Stimulated activated naive CD8-positive, alpha-beta T cell treated with anti-CD3 and anti-CD28 coated beads, Interleukin-15, Interleukin-2, amounts not matched to agents 100 ng/mL and 50 ng/mL, for 24 hours (primary cell): ENCODE results near the gene TSPAN5.

Experiments
- H3K27ac Mint-ChIP-seq: one replicate; pipeline ENCODE4 v1.8.0; 2021; ENCODE audit warnings: mild to moderate bottlenecking, mixed read lengths
- H3K27me3 Mint-ChIP-seq: one replicate; pipeline ENCODE4 v1.8.0; 2021; ENCODE audit warnings: mixed read lengths
- H3K36me3 Mint-ChIP-seq: one replicate; pipeline ENCODE4 v1.8.0; 2021; ENCODE audit warnings: low read depth, mixed read lengths
- H3K4me1 Mint-ChIP-seq: one replicate; pipeline ENCODE4 v1.8.0; 2021; ENCODE audit warnings: low read depth, mixed read lengths
- H3K4me3 Mint-ChIP-seq: one replicate; pipeline ENCODE4 v1.8.0; 2021; ENCODE audit warnings: mild to moderate bottlenecking, mixed read lengths
- H3K9me3 Mint-ChIP-seq: one replicate; pipeline ENCODE4 v1.8.0; 2021; ENCODE audit warnings: mixed read lengths

Gene TSPAN5

GRCh38 chr4:98685225-98686042 lies 27.0 kb upstream of the TSPAN5 start:
- no peak overlapping the region for H3K4me3 Mint-ChIP-seq
- no peak overlapping the region for H3K27ac Mint-ChIP-seq
- H3K36me3 Mint-ChIP-seq: no peaks in the 10 kb centered on the region

GRCh38 chr4:98682719-98683118 lies 24.3 kb upstream of the TSPAN5 start:
- Mint-ChIP-seq H3K36me3 (no peaks in the 10 kb centered on the region), H3K27ac (no peak overlapping the region), H3K4me1 (peaks cover 19% of the 10 kb centered on the region), H3K9me3 (no peaks in the 10 kb centered on the region), H3K4me3 (no peak overlapping the region), H3K27me3 (no peaks in the 10 kb centered on the region)

More at GRCh38 chr4:98685225-98686042, 27.0 kb upstream of the TSPAN5 start:
- H3K9me3 Mint-ChIP-seq: peaks cover under 1% of the 10 kb centered on the region
- no peaks in the 10 kb centered on the region for H3K27me3 Mint-ChIP-seq
- H3K4me1 Mint-ChIP-seq: peaks cover 41% of the 10 kb centered on the region

- peaks cover 4% of the 10 kb centered on the region for H3K4me1 Mint-ChIP-seq
- H3K27me3 Mint-ChIP-seq: no peaks in the 10 kb centered on the region
- no peaks in the 10 kb centered on the region for H3K9me3 Mint-ChIP-seq
- no peak overlapping the region for H3K27ac Mint-ChIP-seq
- no peaks in the 10 kb centered on the region for H3K36me3 Mint-ChIP-seq
- H3K4me3 Mint-ChIP-seq: no peak overlapping the region
These were observed 22.4 kb upstream of the TSPAN5 start for GRCh38 chr4:98680806-98681205.

GRCh38 chr4:98679738-98680137 lies 21.3 kb upstream of the TSPAN5 start:
- no peaks in the 10 kb centered on the region for H3K9me3 Mint-ChIP-seq
- no peak overlapping the region for H3K27ac Mint-ChIP-seq
- H3K27me3 Mint-ChIP-seq: no peaks in the 10 kb centered on the region
- no peaks in the 10 kb centered on the region for H3K36me3 Mint-ChIP-seq
- H3K4me3 Mint-ChIP-seq: no peak overlapping the region
- no peaks in the 10 kb centered on the region for H3K4me1 Mint-ChIP-seq

GRCh38 chr4:98677799-98678198 lies 19.4 kb upstream of the TSPAN5 start:
- H3K27ac Mint-ChIP-seq: no peak overlapping the region

DNA sequence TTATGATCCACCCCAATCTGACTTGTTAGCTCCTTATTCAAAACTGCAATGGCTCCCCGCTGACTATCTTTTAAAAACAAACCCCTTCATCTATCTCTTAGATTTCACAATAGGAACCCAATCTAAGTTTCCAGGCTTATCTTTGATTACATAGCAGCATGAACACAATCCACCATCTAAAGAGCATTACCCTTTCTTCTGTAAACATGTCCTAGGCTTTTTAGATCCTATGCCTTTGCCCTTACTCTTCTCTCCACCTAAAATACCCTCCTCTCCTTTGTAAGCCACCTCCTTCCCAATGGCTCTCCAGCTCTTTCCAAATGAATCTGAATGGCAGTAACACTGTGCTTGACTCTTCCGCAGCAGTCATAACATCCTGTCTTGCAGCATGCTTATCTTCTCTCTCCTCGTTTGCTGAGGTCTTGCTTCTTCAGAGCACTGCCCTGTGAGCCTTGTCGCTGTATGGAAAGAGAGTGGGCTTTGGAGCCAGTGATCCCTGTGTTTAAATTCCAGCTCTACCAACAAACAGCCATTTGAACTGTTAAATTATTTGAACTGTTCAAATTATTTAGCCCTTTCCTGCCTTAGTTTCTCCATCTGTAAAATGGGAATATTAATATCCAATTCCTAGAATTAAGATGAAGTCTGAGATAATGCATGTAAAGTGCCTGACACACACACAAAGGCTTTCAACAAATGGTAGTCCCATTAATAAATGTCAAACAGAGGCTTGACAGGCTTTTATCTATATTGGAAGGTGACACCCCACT lies 16.2 kb upstream of the TSPAN5 start:
- Mint-ChIP-seq H3K9me3 (no peaks in the 10 kb centered on the region), H3K27me3 (peaks cover 3% of the 10 kb centered on the region), H3K4me3 (no peak overlapping the region), H3K36me3 (no peaks in the 10 kb centered on the region), H3K4me1 (peaks cover 17% of the 10 kb centered on the region), H3K27ac (no peak overlapping the region)

More at GRCh38 chr4:98677799-98678198, 19.4 kb upstream of the TSPAN5 start:
- H3K9me3 Mint-ChIP-seq: no peaks in the 10 kb centered on the region
- no peaks in the 10 kb centered on the region for H3K27me3 Mint-ChIP-seq
- H3K36me3 Mint-ChIP-seq: no peaks in the 10 kb centered on the region
- peaks cover 12% of the 10 kb centered on the region for H3K4me1 Mint-ChIP-seq
- H3K4me3 Mint-ChIP-seq: no peak overlapping the region

GRCh38 chr4:98673978-98674377 lies 15.6 kb upstream of the TSPAN5 start:
- H3K36me3 Mint-ChIP-seq: no peaks in the 10 kb centered on the region
- no peak overlapping the region for H3K27ac Mint-ChIP-seq
- peaks cover 17% of the 10 kb centered on the region for H3K4me1 Mint-ChIP-seq
- no peaks in the 10 kb centered on the region for H3K9me3 Mint-ChIP-seq
- peaks cover 3% of the 10 kb centered on the region for H3K27me3 Mint-ChIP-seq
- no peak overlapping the region for H3K4me3 Mint-ChIP-seq

GRCh38 chr4:98673288-98673644 lies 14.9 kb upstream of the TSPAN5 start:
- Mint-ChIP-seq H3K4me1 (peaks cover 17% of the 10 kb centered on the region), H3K9me3 (no peaks in the 10 kb centered on the region), H3K36me3 (no peaks in the 10 kb centered on the region), H3K27me3 (peaks cover 3% of the 10 kb centered on the region), H3K4me3 (peak overlapping the region; percentile 35), H3K27ac (peak overlapping the region; percentile 51)

DNA sequence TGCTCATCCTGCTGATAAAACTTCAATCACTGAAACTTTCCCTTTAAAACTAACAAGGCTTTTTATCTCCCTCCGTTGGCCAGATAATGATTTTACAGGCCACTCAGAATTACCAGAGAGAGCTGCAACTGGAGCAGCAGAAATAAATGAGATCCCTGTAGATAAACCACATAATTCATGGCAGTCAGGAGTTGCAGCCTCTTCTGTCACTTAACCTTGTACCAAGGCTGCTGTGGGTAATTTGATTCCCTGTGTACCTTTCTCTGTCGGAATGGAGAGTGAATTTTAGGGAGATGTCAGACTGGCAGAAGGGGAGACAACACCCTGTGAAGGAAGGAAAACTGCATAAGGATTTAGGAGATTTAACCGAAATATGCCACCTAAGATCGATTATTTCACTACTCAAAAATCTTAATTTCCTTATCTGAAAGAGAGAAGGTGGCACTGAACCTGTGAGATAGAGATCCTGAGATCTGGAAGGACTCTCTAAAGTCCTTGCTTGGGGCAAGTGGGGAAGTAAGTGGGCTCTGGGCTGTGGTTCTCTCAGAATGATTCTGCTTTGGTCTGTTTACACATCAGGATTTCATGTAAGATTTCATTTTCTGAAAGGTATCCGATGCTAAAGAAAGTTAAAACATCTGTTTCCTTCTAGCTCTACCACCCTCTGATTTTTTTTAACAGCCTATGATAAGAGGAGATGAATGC lies 14.3 kb upstream of the TSPAN5 start:
- no peaks in the 10 kb centered on the region for H3K36me3 Mint-ChIP-seq
- no peaks in the 10 kb centered on the region for H3K9me3 Mint-ChIP-seq
- H3K4me3 Mint-ChIP-seq: peak overlapping the region; percentile 35
- H3K27ac Mint-ChIP-seq: peak overlapping the region; percentile 51
- H3K4me1 Mint-ChIP-seq: peaks cover 17% of the 10 kb centered on the region
- H3K27me3 Mint-ChIP-seq: peaks cover 3% of the 10 kb centered on the region

- H3K4me1 Mint-ChIP-seq: peaks cover 17% of the 10 kb centered on the region
- no peak overlapping the region for H3K4me3 Mint-ChIP-seq
- peaks cover 3% of the 10 kb centered on the region for H3K27me3 Mint-ChIP-seq
- no peak overlapping the region for H3K27ac Mint-ChIP-seq
- no peaks in the 10 kb centered on the region for H3K36me3 Mint-ChIP-seq
- H3K9me3 Mint-ChIP-seq: no peaks in the 10 kb centered on the region
These were observed 12.7 kb upstream of the TSPAN5 start for GRCh38 chr4:98671131-98671530.

GRCh38 chr4:98670186-98670585 lies 11.8 kb upstream of the TSPAN5 start:
- H3K4me3 Mint-ChIP-seq: no peak overlapping the region
- no peaks in the 10 kb centered on the region for H3K36me3 Mint-ChIP-seq
- H3K27ac Mint-ChIP-seq: no peak overlapping the region
- H3K4me1 Mint-ChIP-seq: peaks cover 17% of the 10 kb centered on the region
- no peaks in the 10 kb centered on the region for H3K9me3 Mint-ChIP-seq
- peaks cover 3% of the 10 kb centered on the region for H3K27me3 Mint-ChIP-seq

GRCh38 chr4:98669577-98669976 lies 11.2 kb upstream of the TSPAN5 start:
- H3K4me3 Mint-ChIP-seq: no peak overlapping the region
- no peak overlapping the region for H3K27ac Mint-ChIP-seq
- peaks cover 23% of the 10 kb centered on the region for H3K4me1 Mint-ChIP-seq
- H3K36me3 Mint-ChIP-seq: no peaks in the 10 kb centered on the region
- peaks cover 3% of the 10 kb centered on the region for H3K27me3 Mint-ChIP-seq
- H3K9me3 Mint-ChIP-seq: no peaks in the 10 kb centered on the region

DNA sequence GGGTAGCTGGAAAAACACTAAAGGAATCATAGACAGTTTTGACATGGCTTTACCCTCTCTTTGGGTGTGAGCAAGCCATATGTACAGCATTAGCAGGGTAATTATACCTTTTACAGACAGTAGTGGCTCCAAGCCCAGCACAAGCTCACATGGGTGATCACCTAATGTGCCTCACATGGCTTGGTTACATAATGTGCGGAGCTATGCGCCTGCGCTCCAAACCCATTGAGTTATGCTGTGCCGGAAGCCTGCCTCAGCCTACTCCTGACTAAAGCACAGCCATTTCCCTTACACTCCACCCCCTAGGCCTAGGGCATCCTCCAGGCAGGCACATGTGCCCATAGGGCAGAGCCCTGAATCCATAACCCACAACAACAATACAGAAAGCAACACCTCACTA lies 6.5 kb upstream of the TSPAN5 start:
- Mint-ChIP-seq H3K27me3 (no peaks in the 10 kb centered on the region), H3K27ac (no peak overlapping the region), H3K4me1 (peaks cover 51% of the 10 kb centered on the region), H3K4me3 (no peak overlapping the region), H3K9me3 (no peaks in the 10 kb centered on the region), H3K36me3 (no peaks in the 10 kb centered on the region)

DNA sequence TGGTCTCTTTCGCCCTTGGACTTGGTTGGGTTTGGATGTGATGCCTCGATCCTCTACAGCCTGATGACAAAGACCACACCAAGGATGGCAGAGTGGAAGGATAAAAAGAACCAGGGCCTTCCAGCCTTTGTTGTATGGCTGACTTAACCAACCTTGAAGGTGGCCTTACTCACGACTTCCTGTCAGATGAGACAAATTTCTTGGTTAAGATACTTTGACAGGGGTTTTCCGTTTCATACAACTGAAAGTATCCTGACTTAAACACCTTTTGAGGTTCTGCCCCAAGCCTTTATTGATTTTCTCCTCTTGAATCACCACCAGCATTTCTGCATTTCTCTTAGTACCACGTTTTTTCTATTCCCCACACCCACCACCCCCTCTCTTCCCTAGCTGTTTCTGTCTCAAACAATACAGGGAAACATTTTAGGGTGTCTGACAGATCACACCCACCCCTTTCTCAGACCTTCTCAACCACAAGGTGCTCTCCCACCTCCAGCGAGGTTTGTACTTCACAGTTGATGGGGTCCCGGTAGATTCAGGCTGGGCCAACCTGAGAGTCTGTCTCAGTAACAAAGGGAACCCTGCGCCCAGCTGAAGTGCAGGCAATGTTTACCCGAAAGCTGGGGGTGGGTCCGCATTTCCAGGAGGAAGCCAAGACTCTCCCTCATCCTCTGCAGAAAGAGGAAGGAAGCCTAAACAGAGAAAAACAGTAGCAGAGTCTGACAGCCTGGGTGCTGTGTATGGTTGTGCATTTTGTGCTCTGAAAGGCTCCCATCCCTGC lies 5.0 kb upstream of the TSPAN5 start:
- Mint-ChIP-seq H3K4me3 (peak overlapping the region; percentile 62), H3K27me3 (no peaks in the 10 kb centered on the region), H3K36me3 (no peaks in the 10 kb centered on the region), H3K4me1 (peaks cover 62% of the 10 kb centered on the region), H3K9me3 (no peaks in the 10 kb centered on the region), H3K27ac (peak overlapping the region; percentile 99)
